Endodermal cell (in vitro differentiated cells): ENCODE measurements around the gene RNF41. TPM values are rescaled to one million over a fixed set of nuclear protein-coding genes. Genes with fewer than 3 reads are reported as not detected.

Experiments
- DNase-seq: peaks from one replicate; pipeline ENCODE4 v3.0.0-alpha.2; 2017
- H3K27ac ChIP-seq: 2 replicates; pipeline ENCODE4 v1.5.1; 2013; ENCODE audit warnings: mild to moderate bottlenecking, low read depth, low read length, moderate library complexity
- H3K27me3 ChIP-seq: 2 replicates; pipeline ENCODE4 v1.6.1; 2013; ENCODE audit warnings: mild to moderate bottlenecking, low read length, moderate library complexity; ENCODE audit not compliant: insufficient read depth, control insufficient read depth, poor library complexity, severe bottlenecking
- H3K36me3 ChIP-seq: 2 replicates; pipeline ENCODE4 v1.7.0; 2013; ENCODE audit warnings: mild to moderate bottlenecking, low read length, moderate library complexity; ENCODE audit not compliant: control insufficient read depth, insufficient read depth
- H3K4me1 ChIP-seq: one replicate; pipeline ENCODE4 v1.7.0; 2013; ENCODE audit warnings: low read length; ENCODE audit not compliant: control insufficient read depth, insufficient read depth
- H3K4me3 ChIP-seq: 2 replicates; pipeline ENCODE4 v1.5.1; 2013; ENCODE audit warnings: mild to moderate bottlenecking, low read length, moderate library complexity
- H3K9ac ChIP-seq: 2 replicates; pipeline ENCODE4 v1.6.1; 2013; ENCODE audit warnings: mild to moderate bottlenecking, low read length, moderate library complexity; ENCODE audit not compliant: poor library complexity, severe bottlenecking; ENCODE audit errors: extremely low read depth
- H3K9me3 ChIP-seq: 2 replicates; pipeline ENCODE4 v1.6.1; 2013; ENCODE audit warnings: mild to moderate bottlenecking, low read length, moderate library complexity; ENCODE audit not compliant: control insufficient read depth
- H3K27ac Mint-ChIP-seq: 2 replicates; pipeline ENCODE4 v1.8.0; 2020; ENCODE audit warnings: mixed read lengths
- H3K27me3 Mint-ChIP-seq: 2 replicates; pipeline ENCODE4 v1.8.0; 2021; ENCODE audit warnings: mild to moderate bottlenecking, mixed read lengths; ENCODE audit not compliant: insufficient read depth
- H3K36me3 Mint-ChIP-seq: 2 replicates; pipeline ENCODE4 v1.8.0; 2020; ENCODE audit warnings: low read depth, mixed read lengths
- H3K4me1 Mint-ChIP-seq: 2 replicates; pipeline ENCODE4 v1.8.0; 2020; ENCODE audit warnings: mixed read lengths
- H3K4me3 Mint-ChIP-seq: 2 replicates; pipeline ENCODE4 v1.8.0; 2020; ENCODE audit warnings: mild to moderate bottlenecking, moderate library complexity, mixed read lengths
- H3K9me3 Mint-ChIP-seq: 2 replicates; pipeline ENCODE4 v1.8.0; 2020; ENCODE audit warnings: mild to moderate bottlenecking, mixed read lengths
- WGBS, 2 experiments: methylation state at CpG; one replicate each; pipeline versions ENCODE4 v1.1.5 to v1.1.7; 2013; ENCODE audit warnings: missing lambda C conversion rate in 2 of 2, mixed read lengths in 1 of 2; ENCODE audit not compliant: insufficient coverage in 1 of 2, insufficient read length in 1 of 2; 5-methylcytosine and 5-hydroxymethylcytosine counted together
- total RNA-seq, 2 donors: library from RNA; stranded (reverse); fragmentation: NEBNext Ultra II Directional in 1 of 2; extraction: Animal tissue kit (Norgen Biotek cat#: 25700) in 1 of 2; gene quantifications; 2 replicates in 1 of 2; 3 replicates in 1 of 2; pipeline ENCODE4 v1.2.1, GENCODE V29; 2021
- TF ChIP-seq, protein P1 (sequence below): fragments of 200-600 bp; sonication (generic); conservative IDR thresholded peaks from 2 replicates; pipeline ENCODE4 v1.5.0; 2021; ENCODE audit warnings: antibody characterized with exemption, mild to moderate bottlenecking

RNF41 gene
- total RNA-seq, 2 donors from 2014 or later = 45.8 to 48.9 TPM

DNA sequence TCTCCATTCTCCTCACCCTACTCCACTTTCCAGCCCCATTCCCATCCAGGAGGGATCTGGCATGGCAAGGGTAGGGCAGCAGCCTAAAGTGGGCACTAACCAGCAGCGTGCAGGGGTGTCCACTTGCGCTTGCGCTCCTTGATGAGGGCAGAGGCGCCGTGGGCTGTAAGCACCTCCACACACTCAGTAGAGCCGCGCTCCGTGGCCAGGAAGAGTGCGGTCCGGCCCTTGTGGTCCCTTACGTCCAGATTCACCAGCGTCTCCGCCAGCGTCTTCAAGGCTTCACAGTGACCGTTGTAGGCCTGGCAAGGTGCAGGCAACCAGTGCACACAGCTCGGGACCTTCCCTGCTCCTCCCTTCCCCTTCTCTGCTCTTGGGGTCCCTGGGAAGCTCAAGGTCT is 26.2 kb upstream of the RNF41 start:
- peaks cover 65% of the 10 kb centered on the region for H3K36me3 Mint-ChIP-seq
- 94 to 96% methylated on average over 16 of the region's 16 CpGs for WGBS, 2 experiments
- H3K27ac Mint-ChIP-seq = no peak overlapping the region

DNA sequence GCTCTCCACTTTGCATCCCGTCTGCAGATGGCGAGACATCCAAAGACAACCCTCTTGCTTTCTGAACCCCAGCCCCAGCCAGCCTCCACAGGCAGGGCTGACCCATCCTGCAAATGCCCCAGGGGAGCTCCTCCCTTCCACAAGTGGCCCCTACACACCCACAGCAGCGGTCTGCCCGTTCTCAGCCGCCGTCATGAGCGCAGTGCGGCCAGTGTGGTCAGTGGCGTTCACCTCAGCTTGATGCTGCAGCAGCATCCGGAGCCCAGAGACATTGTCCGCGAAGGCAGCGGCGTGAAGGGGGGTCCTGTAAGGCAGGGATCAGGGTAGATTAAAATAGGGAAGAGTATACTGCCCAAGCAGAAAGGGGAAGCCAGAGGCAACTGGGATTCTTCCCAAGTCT is 22.8 kb upstream of the RNF41 start:
- Histone ChIP-seq H3K4me3 (no peak overlapping the region), H3K27ac (no peak overlapping the region), H3K4me1 (no peaks in the 10 kb centered on the region), H3K36me3 (peaks cover 76% of the 10 kb centered on the region), H3K9me3 (no peaks in the 10 kb centered on the region), H3K9ac (no peak overlapping the region), H3K27me3 (no peaks in the 10 kb centered on the region)
- Mint-ChIP-seq H3K4me1 (no peaks in the 10 kb centered on the region), H3K27ac (no peak overlapping the region), H3K9me3 (no peaks in the 10 kb centered on the region), H3K27me3 (no peaks in the 10 kb centered on the region), H3K36me3 (peaks cover 74% of the 10 kb centered on the region), H3K4me3 (no peak overlapping the region)
- 92 to 93% methylated on average over 13 to 14 of the region's 14 CpGs for WGBS, 2 experiments
- TF ChIP-seq, protein P1, sequence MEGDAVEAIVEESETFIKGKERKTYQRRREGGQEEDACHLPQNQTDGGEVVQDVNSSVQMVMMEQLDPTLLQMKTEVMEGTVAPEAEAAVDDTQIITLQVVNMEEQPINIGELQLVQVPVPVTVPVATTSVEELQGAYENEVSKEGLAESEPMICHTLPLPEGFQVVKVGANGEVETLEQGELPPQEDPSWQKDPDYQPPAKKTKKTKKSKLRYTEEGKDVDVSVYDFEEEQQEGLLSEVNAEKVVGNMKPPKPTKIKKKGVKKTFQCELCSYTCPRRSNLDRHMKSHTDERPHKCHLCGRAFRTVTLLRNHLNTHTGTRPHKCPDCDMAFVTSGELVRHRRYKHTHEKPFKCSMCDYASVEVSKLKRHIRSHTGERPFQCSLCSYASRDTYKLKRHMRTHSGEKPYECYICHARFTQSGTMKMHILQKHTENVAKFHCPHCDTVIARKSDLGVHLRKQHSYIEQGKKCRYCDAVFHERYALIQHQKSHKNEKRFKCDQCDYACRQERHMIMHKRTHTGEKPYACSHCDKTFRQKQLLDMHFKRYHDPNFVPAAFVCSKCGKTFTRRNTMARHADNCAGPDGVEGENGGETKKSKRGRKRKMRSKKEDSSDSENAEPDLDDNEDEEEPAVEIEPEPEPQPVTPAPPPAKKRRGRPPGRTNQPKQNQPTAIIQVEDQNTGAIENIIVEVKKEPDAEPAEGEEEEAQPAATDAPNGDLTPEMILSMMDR = no peak
- DNase-seq = no peak

More for the DNA sequence above, 26.2 kb upstream of the RNF41 start:
- Histone ChIP-seq H3K9ac (no peak overlapping the region), H3K4me1 (no peaks in the 10 kb centered on the region), H3K27ac (no peak overlapping the region), H3K9me3 (no peaks in the 10 kb centered on the region), H3K4me3 (no peak overlapping the region), H3K27me3 (no peaks in the 10 kb centered on the region), H3K36me3 (peaks cover 85% of the 10 kb centered on the region)
- H3K4me1 Mint-ChIP-seq = no peaks in the 10 kb centered on the region
- TF ChIP-seq, protein P1 = no peak
- no peak for DNase-seq
- no peaks in the 10 kb centered on the region for H3K9me3 Mint-ChIP-seq
- H3K27me3 Mint-ChIP-seq = no peaks in the 10 kb centered on the region
- no peak overlapping the region for H3K4me3 Mint-ChIP-seq

DNA sequence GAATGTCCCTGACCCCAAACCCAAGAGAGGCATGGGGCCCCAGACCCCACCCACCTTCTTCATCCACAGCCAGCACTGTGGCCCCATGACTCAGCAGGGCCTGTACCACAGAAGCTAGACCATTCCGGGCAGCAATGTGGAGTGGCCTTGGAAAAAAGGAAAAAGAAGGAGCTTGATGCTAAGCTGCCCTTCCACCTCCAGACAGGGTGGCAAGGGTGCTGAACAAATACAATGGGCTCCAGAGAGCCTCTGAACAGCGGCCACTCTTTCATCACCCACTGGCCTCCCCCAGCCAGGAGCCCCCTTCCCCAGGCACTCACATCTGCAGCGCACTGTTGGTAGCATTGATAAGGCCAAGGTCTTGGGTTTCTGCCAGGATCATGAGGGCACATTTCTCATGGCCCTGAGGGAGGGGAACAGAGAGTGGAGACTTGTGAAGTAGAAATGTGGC is 22.0 kb upstream of the RNF41 start:
- 93% methylated on average over 3 of the region's 3 CpGs; no CpG with 5 or more reads in 1 of the 2 experiments for WGBS, 2 experiments
- no peak for DNase-seq
- Histone ChIP-seq H3K9ac (no peak overlapping the region), H3K4me3 (no peak overlapping the region), H3K27ac (no peak overlapping the region), H3K27me3 (no peaks in the 10 kb centered on the region), H3K36me3 (peaks cover 74% of the 10 kb centered on the region), H3K9me3 (no peaks in the 10 kb centered on the region), H3K4me1 (no peaks in the 10 kb centered on the region)
- H3K36me3 Mint-ChIP-seq = peaks cover 69% of the 10 kb centered on the region
- no peak overlapping the region for H3K27ac Mint-ChIP-seq
- no peak overlapping the region for H3K4me3 Mint-ChIP-seq
- H3K27me3 Mint-ChIP-seq = no peaks in the 10 kb centered on the region
- no peaks in the 10 kb centered on the region for H3K9me3 Mint-ChIP-seq
- TF ChIP-seq, protein P1 = no peak
- H3K4me1 Mint-ChIP-seq = no peaks in the 10 kb centered on the region
